Islet of Langerhans (tissue), 1 donor: ENCODE data around the gene LCNL1.

Experiments used
- FAIRE-seq: peaks from one replicate; lab custom pipeline; 2011; peaks lifted over from hg19 to GRCh38; lab: Jason Lieb, UNC

Gene LCNL1

DNA sequence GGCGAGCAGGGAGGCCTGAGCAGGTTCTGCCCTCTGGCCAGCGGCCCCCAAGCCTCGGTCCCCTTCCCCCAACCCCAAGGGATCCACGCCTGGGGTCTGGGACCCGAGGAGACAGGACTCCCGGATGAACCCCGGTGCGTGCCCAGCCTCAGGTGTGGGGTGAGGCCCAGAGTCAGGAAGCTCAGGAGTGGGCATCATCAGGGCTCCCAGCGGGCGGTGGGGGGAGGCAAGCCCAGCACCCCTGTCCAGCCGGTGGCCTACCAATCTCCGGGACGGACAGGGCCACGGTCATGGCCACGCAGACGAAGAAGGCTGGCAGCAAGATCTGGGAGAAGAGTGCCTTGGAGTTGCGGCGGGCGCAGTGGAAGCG, 30.8 kb downstream of the LCNL1 start:
- no peak for FAIRE-seq

DNA sequence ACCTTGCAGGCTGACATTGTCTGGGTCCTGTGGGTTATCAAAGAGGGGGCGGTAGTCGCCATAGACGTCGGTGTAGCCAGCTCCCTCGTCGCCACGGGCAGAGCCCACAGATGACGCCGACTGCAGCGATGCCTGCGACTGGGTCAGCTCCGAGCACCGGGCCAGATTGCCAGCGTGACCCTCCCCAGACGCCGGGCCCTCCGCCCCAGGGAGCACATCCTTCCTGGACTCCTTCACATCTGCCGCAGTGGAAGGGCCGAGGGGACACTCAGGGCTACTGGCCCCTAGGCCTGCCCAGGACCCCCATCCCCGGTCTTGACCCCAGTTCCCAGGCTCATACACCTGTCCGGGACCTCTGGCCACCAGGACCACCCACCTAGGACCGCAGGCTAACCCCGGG, 31.4 kb downstream of the LCNL1 start:
- FAIRE-seq: no peak

DNA sequence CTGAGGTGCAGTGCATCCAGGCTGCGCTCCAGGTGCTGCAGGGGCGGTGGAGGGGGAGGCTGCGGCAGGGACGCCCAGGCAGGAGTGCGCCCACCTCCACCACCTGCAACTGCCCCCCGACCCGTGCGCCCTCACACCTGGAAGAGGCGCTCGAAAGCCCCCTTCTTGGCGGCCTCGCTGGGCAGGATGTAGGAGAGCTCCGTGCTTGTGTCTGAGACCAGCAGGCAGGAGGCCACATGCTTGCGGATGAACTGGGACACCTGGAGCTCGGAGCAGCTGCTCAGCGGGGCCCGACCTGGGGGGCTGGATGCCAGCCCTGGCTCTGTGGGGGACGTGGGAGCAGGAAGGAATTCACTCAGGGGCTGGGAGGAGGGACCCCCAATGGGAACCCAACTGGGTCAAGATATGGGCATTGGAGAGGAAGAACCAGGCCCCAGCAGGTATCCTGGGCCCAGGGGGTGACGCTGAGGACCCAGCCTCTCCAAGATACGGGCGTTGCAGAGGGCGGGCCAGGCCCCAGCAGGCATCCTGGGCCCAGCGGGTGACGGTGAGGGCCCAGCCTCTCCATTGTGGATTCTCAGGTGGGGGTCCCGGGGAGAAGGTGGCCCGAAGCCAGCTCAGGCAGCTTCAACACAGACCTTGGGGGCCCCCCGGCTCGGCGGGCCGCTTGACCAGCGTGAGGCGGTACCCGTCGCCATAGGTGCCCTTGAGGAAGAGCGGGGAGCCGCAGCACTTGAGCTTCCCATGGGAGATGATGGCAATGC, 32.2 kb downstream of the LCNL1 start:
- no peak for FAIRE-seq

DNA sequence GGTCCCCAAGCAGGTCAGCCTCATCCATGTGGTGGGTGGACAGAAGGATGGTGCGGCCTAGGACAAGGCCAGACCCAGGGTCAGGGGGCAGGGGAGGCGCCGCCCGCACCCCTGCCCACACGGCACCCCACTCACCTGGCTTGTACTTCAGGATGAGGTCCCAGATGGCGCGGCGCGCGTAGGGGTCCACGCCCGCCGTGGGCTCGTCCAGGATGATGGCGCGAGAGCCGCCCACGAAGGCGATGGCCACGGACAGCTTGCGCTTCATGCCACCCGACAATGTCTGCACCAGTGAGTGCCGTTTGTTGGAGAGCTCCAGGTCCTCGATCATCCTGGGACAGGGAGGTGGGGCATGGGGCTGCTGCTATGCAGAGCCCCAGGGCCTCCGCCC, 32.7 kb downstream of the LCNL1 start:
- FAIRE-seq: no peak

DNA sequence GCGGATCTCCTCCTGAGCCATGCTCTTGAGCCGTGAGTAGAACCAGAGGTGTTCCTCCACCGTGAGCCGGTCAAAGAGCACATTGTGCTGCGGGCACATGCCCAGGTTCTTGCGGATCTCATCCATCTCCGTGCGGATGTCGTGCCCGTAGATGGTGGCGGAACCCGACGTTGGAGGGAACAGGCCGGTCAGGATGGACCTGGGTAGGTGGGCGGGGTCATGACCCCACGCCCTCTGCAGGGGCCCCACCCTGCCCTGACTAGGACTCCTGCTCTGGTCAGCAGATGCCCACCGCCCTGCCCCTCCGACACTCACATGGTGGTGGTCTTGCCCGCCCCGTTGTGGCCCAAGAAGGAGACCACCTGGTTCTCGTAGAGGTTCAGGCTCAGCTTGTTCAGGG, 33.2 kb downstream of the LCNL1 start:
- no peak for FAIRE-seq

DNA sequence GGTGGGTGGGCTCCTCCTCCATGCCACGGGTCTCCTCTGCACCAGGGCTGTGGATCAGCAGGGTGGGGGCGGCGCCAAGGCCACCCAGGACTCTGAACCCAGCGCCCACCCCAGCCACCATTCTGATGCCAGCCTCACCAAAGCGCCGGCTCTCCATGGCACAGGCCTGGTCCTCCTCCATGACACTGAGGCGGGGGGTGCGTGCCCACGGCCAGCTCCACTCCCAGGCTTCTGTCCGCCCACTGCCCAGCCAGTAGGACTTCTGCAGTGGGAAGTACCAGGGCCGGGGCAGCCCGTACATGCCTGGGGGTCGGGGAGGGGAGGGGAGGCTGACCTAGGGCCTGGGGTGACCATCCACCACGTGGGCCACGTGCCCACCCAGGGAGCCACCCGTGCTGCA, 33.6 kb downstream of the LCNL1 start:
- no peak for FAIRE-seq

DNA sequence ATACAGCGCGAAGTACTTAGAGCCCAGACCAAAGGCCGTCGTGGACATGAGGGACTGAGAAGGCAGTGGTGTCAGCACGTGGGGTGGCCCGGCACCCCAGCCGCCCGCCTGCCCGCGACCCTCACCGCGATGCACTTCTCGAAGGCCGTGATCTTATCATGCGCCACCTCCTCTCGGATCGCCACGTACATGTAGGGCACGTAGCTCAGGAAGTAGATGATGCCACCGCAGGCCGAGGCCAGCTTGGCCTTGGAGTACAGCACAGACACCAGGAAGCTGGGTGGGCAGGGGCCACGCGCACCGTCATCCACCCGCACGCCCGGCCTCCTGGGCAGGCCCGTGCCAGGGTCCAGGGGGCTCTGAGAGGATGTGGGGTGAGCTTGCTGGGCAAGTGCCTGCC, 34.3 kb downstream of the LCNL1 start:
- no peak for FAIRE-seq

DNA sequence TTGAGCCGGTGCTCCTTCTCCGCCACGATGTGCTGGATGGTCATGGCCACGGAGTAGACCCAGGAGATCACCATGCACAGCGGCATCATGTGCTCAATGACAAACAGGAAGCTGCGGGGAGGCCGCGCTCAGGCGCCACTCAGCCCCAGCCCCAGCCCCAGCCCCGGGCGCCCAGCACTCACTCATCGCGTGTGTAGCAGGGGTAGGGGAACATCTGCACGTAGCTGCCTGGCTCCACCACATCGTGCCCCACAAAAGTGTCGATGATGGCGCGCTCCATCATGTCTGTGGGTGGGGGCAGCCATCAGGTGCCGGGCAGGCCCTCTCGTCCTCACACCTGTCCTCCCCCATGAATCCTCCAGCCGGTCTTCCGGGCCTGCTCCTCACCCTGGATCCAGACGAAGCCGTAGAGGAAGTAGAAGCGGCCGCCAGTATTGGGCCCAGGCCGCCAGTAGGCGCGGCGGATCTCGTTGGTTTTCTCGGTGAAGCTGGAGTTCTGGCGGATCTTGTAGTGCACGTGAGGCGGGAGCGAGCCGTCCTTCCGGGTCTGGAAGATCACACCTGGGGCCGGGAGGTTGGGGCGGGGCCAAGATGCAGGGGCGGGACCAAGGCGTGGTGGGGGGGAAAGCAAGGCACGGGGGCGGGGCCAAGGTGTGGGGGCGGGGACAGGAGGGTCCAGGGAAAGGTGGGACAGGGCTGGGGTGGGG, 35.2 kb downstream of the LCNL1 start:
- no peak for FAIRE-seq

DNA sequence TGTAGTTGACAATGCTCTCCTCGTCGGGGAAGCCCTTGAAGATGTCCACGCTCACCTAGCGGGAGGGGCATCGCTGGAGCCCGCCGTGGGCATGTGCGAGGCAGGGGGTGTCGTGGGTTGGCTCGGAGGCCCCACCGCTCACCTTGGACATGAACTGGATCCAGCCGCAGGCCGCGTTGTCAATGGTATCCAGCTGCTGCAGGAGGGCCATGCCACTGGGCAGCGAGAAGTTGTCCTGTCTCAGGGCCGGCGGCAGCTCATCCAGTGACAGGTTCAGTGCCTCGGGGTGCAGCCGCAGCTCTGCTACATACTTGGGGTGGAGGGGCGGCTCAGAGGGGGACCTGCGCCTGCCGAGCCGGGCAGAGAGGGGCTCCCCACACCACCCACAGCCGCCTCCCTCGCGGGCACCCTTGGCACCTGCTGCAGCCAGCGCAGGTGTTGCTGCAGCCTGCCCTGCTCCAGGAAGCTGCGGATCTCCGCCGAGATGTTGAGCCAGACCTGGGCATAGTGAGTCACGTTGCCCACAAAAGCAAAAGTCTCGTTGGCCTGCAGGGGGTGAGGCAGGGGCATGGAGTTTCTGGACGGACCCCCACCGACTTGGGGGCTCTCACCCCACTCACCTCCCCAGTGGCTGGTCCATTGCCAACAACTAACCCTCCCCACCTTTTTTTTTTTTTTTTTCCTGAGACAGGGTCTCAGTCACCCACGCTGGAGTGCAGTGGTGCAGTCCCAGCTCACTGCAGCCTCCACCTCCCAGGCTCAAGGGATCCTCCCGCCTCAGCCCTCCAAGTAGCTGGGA, 36.2 kb downstream of the LCNL1 start:
- FAIRE-seq: no peak

DNA sequence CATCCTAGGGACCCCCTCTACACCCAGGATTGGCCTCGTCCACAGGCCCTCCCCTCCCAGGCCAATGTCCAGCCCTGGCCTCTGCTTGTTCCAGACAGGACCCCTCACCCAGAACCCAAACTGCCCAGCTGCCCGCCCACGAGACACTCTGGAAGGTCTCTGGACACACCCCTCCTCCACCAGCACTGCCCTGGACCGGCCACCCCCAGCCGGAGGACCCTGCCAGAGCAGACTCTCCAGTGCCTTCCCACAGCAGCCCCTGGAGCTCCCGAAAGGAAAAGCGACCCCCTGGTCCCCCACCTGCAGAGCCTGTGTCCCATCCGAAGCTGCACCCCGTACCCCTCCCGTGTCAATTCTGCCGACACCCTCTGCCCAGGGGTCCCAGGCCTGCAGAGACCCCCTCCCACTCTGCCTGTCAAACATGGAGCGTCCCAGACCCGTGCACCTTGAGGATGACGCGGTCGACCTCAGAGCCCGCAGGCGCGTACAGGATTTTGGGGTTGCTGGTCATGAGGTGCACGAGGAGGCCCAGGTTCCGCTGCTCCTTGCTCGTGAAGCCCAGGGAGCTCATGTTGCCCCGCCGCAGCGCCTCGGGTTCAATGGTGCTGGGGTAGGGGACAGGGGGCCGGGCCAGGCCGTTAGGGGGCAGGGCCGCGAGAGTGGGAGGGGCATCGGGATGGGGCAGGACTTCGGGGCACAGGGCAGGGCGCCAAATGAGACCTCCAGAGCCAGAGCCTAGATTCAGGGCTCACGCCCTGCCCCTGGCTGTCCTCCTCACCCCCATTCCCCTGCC, 37.3 kb downstream of the LCNL1 start:
- no peak for FAIRE-seq

DNA sequence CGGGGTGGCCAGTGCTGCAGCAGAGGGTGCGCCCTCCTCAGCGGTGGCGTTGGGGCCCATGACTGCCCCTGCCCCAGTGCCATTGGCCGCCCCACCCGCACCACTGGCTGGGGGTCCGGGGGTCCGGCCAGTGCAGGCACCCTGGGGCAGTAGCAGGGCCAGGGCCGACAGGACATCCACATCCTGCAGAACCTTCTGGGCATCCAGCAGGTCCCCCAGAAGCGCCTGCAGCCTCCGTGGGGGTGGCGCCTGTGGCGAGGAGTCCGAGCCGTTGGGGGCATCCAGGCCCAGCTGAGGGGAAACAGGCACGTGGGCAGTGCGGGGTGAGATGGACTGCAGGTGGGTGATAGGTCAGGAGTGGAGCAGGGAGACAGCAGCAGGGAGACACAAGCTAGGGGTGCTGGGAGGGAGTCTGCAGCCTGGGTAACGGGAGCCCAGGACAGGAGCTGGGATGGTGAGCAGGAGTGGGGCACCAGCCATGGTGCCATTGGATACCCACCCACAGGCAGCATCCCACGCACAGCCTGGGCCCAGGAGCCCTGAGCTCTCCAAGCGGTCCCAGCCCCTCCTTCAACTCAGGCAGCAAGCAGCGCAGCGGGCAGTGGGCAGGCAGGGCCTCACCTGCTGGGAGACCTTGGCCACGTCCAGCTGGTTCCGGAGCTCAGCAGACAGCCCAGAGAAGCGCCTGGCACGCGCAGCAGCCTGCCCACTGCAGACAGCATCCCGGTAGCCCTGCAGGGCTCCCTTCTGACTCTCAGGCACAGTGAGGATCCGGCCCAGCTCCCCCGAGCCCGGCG, 38.2 kb downstream of the LCNL1 start:
- no peak for FAIRE-seq

DNA sequence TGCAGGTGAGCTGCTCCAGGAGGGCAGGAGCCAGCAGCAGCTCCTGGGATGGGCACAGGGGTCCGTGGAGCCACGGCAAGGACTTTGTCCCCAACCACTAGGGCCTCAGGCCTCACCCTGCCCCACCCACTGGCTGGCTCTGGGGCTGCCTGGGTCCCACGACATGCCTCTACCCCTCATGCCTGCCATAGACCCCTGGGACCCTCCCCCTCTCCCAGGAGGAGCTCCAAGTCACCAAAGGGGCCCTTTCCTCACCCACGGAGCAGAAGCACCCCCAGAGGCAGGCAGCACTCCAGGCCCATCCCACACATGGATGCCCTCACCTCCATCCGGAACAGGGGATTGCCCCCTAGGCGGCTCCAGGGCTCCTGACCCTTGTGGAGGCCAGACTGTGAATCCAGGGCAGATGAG, 38.8 kb downstream of the LCNL1 start:
- no peak for FAIRE-seq

DNA sequence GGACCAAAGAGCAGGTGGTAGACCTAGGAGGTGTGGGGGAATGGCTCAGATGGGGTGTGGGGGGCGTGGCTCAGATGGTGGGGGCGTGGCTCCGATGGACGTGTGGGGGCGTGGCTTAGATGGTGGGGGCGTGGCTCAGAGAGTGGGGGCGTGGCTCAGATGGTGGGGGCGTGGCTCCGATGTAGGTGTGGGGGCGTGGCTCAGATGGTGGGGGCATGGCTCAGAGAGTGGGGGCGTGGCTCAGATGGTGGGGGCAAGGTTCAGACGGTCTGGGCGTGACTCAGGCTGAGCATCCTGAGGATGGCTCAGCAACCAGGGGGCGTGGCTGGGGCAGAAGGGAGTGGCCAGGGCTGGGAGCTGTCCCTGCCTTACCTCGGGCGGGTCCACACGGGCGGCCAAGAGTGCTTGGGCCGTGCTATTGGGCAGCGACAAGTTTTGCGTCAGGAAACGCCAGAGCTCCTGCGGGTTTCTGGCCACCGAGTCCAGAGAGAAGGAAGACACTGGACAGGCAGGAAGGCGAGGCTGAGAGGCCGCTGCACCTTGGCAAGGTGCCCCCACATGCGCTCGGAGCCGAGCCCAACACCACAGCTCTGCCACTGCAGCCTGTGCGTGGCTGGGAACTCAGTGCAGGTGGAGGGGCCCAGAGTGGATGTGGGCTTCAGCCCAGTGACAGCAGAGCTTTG, 39.3 kb downstream of the LCNL1 start:
- FAIRE-seq: no peak

DNA sequence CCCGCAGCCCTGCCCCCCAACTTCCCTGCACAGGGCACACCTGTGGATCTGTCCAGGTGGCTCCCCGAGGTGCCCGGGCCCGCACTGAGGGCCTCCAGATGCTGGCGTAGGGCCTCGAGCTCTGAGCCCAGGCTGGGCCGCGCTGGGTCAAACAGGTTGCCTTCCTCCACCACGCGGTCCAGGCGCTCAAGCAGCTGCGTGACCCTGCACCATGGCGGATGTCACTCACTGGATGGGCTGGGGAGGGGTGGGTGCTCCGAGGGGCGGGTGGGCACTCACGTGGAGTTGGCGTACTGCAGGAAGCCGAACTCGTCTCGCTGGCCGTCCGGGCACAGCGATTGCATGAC, 39.8 kb downstream of the LCNL1 start:
- no peak for FAIRE-seq

DNA sequence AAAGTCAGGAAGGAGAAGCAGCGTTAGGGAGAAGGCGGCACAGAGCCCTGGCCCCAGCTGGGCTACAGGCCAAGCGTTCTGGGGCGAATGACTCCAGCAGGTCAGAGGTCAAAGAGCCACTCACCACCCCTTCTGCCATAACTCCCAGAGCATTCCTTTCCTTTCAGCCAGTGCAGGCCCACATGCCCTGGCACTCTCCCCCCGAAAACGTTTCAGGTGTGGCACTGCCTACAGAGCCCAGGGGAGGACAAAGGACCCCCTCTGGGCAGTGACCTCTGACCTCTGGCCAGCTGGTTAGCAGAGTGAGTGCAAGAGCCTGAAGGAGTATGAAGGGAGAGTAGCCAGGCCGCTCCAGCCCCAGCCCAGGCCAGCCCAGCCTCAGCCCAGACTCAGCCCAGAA, 40.4 kb downstream of the LCNL1 start:
- FAIRE-seq: no peak

DNA sequence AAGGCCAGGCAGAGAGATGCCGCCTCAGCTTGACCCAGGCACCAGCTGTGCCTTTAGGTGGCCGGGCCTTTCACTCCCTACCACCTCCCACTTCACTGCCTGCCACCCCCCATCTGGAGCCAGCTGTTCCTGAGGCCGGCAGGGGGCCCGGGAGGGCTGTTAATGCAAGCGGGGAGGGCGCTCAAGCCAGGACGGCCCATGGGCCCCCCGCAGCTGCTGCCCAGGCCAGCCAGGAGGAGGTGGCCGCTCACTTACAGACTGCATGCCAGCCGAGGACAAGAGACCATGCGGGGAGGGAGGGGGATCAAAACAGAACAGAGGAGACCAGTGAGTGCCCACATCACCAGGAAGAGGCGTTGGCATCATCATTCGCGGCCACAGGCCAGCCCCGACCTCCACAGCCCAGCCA, 40.8 kb downstream of the LCNL1 start:
- no peak for FAIRE-seq

DNA sequence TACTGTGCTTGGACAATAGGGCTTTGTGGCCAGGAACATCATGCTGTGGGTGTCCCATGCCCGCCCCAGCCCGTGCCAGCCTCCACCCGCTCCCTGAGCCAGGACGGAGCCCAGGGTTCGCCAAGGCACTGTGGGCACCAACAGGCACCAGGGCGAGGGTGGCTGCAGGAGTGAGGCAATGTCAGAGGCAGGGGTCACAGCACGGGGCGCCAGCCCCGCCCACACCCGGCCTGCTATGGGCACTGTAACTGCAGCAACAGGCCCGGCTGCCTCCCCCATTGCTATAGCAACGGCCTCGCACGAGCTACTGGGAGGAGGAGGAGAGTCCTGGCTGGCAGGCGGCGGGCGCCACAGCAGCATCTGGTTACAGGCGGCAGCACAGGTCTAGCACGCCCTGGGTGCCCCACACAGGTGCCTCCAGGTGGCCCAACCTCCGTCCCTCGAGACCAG, 42.7 kb downstream of the LCNL1 start:
- FAIRE-seq: no peak

DNA sequence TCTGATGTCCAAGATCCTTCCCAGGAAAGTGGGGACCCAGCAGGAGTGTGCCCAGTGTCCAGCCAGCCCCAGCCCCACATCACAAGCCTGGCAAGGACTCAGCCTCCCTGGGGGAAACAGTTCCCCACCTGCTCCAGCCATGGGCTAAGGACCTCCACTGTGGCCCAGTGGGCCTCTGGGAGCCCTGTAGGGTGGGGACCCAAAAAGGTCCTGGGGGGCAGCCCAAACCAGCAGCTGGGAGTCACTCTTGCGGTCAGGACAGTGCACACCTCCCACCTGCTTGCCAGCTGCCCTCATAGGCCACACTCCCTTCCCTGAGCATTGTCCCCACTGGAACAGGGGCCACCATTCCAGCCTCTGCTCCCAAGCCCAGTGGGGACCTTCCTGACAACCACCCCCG, 43.6 kb downstream of the LCNL1 start:
- FAIRE-seq: no peak

DNA sequence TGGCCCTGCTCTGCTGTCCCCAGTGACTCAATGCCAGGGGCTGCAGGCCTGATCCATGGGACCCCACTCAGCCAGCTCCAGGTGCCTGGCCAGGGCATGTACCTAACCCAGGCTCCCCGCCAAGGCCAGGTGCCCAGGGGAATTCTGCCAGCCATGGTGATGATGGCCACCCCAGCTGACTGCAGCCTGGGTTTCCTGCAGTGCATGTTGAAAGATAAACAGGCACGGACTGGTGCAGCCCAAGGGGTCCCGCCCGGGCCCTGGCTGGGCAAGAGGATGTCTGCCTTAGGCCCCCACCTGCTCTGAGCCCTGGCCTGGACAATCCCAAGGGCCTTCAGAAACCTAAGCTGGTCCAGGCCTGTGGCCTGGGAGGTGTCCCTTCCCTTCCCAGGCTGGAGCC, 44.0 kb downstream of the LCNL1 start:
- no peak for FAIRE-seq

DNA sequence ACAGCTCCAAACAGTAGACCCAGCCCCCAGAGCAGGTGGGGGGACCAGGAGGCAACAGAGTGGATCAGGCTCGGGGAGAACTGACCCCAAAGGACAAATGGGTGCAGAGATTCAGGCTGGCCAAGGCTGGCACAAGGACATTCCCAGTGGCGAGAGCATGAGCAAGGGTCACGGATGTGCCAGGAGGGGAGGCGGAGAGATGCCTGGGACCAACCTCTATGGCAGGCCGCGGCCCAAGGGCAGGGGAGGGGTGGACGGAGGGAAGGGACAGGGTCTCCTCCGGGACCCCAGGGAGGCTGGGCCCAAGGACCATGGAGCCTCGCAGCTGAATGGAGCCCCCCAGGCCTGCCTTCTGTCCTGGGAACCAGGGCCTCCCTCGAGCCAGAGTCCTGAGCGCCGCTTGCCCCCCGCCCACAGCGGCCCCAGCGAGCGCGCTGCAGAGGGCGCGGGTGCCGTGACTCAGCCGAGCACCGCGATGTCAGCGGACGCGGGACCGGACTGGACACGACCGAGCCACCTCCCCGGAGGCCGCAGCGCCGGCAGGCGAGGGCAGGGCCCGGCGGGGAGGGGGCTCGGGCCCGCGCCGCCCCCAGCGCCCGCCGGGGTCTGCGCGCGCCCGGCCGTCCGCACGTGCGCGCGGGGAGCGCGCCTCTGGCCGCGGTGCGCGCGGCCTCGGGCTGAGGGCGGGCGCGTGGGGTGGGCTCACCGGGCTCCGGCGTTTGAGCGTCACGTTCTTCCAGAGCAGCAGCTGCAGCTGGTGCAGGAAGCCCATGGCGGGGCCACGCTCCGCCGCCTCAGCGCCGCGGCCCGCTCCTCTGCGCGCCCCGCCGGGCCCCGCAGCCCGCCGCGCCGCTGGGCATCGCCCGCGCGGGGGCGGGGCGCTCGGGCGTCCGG, 44.8 kb downstream of the LCNL1 start, which contains the start of gene ABCA2:
ABCA2 (minus strand) TSS at position 869 of the 894 bp plus-strand sequence; CDS start at position 772, 97 bp downstream.
- FAIRE-seq: no peak
